ENCODE data around the gene FAM20A.

Gene FAM20A

DNA sequence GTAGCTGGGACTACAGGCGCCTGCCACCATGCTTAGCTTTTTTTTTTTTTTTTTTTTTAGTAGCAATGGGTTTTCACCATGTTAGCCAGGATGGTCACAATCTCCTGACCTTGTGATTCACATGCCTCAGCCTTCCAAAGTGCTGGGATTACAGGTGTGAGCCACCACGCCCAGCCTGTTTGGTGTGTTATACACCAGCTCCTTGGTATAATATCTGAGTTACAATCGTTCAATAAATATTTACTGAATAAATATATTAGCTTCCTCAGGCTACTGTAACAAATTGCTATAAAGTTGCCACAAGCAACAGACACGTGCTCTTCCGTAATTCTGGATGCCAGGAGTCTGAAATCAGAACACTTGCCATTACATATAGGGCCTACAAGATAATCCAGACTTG is 13.6 kb upstream of the FAM20A start:
- TF ChIP-seq, protein P1, sequence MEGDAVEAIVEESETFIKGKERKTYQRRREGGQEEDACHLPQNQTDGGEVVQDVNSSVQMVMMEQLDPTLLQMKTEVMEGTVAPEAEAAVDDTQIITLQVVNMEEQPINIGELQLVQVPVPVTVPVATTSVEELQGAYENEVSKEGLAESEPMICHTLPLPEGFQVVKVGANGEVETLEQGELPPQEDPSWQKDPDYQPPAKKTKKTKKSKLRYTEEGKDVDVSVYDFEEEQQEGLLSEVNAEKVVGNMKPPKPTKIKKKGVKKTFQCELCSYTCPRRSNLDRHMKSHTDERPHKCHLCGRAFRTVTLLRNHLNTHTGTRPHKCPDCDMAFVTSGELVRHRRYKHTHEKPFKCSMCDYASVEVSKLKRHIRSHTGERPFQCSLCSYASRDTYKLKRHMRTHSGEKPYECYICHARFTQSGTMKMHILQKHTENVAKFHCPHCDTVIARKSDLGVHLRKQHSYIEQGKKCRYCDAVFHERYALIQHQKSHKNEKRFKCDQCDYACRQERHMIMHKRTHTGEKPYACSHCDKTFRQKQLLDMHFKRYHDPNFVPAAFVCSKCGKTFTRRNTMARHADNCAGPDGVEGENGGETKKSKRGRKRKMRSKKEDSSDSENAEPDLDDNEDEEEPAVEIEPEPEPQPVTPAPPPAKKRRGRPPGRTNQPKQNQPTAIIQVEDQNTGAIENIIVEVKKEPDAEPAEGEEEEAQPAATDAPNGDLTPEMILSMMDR (IDR thresholded peaks at IDR 0.05) = no peak

DNA sequence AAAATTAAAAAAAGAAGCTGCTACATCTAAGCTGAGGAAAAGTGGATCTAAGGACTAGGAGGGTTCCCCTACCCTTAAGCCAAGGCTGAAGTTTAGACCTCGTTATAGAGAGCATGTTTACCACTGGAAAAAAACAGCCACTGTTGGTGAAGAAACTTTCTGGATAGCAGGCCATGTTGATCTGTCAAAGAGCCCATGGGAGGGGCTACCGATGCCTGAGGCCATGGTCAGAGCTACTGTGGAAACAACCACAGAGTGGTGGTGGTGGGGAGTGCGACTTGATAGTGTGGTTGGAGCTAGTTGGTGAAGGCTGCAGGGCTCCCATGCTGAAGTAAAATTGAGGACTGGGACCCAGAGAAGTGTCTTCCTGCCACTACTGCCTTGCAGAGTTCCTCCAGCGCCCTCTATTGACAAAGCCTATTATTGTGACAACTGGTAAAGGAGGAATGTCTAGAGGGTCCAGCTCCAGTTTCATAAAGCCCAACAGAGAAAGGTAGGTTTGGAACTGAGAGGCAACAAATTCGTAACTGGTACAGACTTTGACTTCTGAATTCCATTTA is 12.7 kb upstream of the FAM20A start:
- TF ChIP-seq, protein P1 (IDR thresholded peaks at IDR 0.05) = peak; percentile 54

DNA sequence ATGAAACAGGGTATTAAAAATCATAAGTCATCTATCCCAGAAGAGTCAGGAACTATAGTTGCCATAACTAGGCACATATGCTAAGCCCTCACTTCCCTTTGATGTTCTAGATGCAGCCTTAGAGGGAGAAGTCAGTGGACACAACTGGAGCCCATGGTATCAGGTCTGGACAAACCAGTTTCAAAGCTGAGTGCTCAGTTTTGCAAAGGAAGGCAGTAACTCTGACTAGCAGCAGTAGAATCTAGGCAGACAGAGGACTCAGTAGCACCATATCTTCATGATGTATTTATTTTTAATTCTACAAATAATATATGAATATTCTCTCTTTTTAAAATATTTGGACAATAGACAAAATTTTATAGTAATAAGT is 11.7 kb upstream of the FAM20A start:
- TF ChIP-seq, protein P1 (IDR thresholded peaks at IDR 0.05) = no peak

DNA sequence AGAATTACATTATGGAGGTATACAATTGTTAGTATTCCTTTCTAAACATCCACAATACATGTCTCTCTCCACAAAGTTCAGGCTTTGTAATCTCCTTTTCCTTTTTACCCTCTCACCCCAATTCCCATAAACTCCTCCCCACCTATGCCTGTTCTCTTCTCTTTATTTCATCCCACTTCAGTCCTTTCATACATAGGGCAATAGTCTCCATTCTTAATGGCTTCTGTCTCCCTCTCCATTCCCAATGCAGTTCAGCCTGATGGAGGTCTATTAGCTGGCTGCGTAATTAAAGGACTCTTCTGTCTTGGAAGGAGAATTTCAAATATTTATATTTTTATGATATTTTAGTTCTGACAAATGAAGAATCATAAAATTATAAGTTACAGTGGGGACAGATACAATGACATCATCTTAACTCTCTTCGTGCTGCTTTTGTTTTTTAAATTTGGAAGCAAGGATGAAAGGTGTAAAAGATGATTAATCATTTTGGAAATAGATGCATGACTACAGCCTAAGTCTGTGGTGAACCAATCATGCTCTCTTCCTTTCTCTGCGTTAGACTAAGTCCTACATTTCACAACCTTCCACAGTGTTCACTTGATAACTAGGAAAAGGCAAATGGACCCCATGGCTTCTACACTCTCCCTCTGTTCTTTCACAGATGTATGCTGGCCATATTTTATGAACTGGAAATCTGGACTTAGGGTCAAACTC is 11.2 kb upstream of the FAM20A start:
- TF ChIP-seq, protein P1 (IDR thresholded peaks at IDR 0.05) = no peak

DNA sequence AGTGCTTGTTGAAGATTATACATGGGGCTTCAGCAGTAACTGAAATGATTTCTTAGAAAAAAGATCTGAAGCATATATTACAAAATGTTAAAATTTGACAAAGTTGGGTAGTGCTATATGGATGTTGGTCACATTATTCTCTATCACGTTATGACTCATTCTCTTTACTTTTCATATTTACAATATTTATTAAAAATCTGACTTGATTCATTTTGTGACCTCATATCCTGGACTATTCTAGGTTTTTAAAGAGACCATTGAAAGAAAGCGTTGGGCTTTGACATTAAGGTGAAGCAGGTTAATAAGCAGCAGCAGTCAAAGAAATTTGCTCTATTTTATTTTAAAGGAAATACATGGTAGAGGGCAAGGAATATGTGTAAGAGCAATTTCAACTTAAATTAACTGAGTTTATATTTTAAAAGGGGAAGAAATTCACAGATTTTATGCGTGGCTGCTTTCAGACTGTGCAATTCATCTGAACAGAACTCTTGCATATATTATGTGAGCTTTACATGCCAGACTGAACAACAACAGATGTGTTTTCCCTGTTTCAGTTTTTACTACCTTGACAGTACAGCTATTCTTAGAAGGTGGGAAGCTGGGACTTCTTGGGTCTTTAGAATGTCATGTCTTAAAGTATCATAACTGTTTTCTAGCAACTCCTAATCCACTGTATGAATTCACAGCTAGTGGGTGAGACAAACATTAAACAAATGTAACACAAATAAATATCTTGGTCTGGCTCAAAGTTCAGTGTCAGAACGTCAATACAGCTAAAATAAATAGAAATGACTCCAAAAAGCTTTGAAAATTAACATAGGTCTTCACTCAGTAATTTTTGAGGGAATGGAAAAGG is 10.4 kb upstream of the FAM20A start:
- TF ChIP-seq, protein P1 (IDR thresholded peaks at IDR 0.05) = no peak

DNA sequence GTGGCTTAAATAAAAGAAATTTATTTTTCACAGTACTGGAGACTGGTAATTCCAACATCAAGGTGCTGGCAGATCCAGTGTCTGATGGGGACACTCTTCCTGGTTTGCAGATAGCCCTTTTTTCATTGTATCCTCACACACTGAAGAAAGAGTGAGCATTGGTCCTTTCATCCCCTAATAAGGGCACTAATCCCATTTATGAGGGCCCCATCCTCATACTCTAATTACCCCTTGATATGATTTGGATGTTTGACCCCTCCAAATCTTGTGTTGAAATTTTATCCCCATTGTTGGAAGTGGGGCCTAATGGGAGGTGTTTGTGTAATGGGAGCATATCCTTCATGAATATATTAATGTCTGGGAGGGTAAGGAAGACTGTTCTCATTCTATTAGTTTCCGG is 9.4 kb upstream of the FAM20A start:
- TF ChIP-seq, protein P1 (IDR thresholded peaks at IDR 0.05) = no peak

DNA sequence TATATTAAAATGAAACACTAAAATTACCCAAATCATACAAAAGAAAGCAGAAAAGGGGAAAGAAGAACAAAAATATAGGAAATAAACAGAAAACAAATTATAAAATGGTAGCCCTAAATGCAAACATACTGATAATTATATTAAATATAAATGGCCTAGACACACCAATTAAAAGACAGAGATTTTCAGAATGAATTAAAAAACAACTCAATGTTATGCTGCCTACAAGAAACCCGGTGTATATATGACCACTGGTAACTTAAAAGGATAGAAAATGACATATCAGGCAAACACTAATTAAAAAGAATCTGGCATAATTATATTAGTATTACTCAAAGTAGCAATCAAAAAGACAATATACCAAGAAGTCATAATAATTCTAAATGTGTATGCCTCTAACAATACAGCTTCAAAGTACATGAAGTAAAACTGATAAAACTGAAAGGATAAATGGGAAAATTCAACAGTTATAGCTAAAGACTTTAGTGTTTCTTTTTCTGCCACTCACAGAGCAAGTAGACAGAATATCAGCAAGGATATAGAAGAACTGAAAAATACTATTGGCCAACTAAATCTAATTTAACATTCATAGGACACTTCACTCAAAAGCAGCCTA is 7.5 kb upstream of the FAM20A start:
- TF ChIP-seq, protein P1 (IDR thresholded peaks at IDR 0.05) = no peak

All from LNCAP (cell line).